Measurements from ENCODE around the gene GABBR2.
"Not testable (repeated sequence)": the region's sequence is repeated elsewhere in the genome, so short reads cannot be mapped to it uniquely, and the experiment has no call there.

The GABBR2 gene

GRCh38 chr9:98465799-98466198, 242.9 kb downstream of the GABBR2 start:
- no peak for DNase-seq

- not testable (repeated sequence) for DNase-seq
These were observed 244.5 kb downstream of the GABBR2 start for GRCh38 chr9:98464156-98464690.

GRCh38 chr9:98462310-98462709, 246.4 kb downstream of the GABBR2 start:
- no peak for DNase-seq

DNA sequence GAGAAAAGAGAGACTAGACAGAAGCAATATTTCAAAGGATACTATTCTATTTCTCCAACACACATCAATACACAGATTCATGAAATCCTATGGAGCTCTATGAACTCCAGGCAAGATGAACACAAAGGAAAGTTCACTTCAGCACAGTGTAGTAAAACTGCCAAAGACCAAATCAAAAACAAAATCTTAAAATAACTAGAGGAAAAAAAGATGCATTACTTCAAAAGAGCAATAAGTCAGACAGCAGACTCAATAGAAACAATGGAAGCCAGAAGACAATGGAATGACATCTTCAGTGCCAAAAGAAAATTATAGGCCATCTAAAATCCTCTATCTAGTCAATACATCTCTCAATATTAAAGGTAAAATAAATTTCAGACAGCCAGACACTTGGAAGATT, 248.0 kb downstream of the GABBR2 start:
- no peak for DNase-seq

DNA sequence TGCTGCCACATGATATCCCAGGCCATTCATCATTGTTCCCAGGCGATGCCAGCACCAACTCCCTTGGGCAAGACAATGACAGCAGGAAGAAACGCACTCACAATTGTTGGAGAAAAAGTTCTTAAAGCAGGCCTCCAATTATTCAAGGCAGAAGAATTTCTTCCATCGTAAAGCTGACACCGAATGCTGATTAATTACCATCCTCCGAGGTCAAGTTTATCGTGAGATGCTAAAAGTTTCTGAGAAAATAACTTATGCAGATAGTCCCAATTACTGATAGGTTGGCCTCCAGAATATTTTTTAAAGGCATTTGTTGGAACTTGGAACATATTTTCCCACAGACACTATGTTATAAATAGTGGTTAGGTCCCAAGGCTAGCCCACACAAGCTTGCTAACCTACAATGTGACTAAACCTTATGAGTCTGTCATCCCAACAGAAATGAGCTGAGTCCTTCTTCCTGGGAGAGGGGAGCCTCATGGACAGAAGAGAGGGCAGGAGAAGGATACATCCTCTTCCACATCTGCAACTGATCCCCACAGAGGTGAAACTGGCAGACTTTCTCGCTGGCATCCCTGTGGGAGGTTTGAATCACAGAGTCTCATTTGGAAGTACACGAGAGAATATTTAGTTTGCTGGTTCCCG, 250.9 kb downstream of the GABBR2 start:
- no peak for DNase-seq

GRCh38 chr9:98456156-98456613, 252.6 kb downstream of the GABBR2 start:
- DNase-seq = no peak

- DNase-seq = no peak
These were observed 253.2 kb downstream of the GABBR2 start for GRCh38 chr9:98455256-98456155.

DNA sequence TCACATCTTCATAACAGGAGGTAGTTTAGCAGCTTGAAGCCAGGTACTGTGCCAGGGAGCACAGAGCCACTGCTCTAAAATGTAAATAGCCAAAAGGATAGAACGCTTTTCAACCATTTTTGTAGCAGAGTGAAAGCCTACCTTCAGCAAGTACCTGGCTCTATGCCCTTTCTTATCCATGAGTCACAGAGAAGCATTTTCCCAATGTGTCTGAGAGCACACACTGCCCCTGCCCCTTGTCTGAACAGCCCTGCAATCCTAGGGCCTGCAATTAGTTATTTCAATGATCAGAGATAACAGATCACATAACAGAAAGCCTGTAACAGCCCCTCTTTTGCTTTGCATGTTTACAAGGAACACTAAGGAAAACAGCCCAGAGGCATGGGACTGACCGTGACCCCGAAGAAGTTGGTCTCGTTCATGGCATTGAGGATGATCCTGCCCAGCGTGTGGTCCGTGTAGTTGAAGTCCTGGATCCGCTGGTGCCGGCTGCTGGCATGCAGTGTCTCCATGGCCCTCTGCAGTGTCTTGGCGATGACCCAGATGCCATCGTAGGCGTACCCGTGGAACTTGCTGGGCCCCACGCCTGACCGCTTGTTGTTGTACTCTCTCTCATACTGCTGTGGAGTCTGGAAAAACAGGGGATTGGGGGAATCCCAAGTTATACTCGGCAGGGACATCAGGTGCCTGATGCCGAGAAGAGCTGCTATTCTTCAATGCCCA, 255.0 kb downstream of the GABBR2 start:
- DNase-seq = no peak

DNA sequence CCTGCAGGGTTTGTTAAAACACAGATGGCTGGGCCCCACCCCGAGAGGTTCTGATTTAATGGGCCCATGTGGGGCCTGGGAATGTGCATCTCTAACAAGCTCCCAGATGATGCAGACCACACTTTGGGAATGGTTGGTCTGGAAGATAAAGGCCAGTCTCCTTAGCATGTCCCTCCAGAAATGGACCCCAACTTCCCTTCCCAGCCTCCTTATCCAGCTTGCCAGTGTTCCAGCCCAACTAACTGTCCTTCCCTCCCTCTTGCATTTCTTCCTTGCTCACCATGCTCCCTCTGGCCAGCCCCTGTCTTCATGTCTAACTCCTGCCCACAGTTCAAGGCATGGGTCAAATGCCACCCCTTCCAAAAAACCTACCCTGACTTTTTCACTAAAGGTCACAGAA, 257.2 kb downstream of the GABBR2 start:
- no peak for DNase-seq

DNA sequence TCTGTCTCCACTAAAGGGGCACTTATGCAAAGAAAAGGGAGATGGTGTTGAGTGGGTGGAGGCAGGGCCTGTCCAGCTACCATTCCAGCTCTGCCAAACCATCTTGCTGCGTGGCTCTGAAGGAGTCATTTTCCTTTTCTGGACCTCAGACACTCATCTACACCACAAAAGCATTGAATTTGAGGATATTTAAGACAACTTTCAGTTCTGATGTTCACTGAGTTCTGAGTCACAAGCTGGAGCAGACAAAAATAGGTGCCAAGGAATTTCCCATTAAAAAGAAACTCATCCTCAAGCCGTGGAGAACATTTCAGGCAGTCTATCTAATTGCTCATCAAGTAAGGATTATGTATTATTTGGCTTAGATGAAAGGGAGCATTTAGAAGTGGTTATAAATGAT, 258.2 kb downstream of the GABBR2 start:
- DNase-seq = no peak

DNA sequence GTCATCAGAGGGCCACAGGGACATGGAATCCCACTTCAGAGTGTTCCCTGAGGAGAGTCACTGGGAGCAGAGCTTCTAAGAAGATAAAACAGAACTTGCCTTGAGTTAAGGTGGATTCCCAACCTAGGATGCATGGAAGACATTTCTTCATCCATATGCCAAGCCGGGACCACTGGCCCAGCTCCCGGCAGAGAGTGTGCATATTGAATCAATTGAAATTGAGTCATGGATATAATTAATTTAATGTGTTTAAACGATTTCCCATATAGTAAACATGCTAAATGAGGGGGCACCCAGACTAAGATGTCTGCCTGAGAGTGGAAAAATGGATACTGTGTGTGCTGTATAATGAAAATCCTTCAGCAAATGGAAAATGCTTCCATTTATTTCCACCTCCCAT, 258.9 kb downstream of the GABBR2 start:
- DNase-seq = no peak

DNA sequence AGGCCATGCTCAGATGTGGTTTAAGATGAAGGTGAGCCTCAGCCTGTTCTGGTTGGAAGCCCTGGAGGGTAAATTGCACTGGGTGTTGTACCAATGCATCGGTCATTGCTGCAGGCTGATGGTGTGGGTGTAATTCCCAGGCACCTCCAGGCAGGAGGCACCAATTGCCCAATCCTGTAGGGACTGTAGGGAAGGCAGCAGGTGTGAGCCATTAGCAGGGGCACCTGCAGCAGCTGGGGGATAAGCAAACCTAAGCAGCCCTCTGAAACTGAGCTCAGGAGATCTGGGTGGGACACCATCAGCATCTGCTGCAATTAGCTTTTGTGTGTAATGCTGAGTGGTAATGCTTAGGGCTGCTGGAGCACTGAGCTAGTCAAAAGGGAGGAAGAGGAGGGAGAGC, 263.2 kb downstream of the GABBR2 start:
- DNase-seq = no peak

- DNase-seq = no peak
These were observed 264.1 kb downstream of the GABBR2 start for GRCh38 chr9:98444601-98445000.

- no peak for DNase-seq
These were observed 266.2 kb downstream of the GABBR2 start for GRCh38 chr9:98442541-98442940.

- DNase-seq = no peak
These were observed 266.6 kb downstream of the GABBR2 start for GRCh38 chr9:98442114-98442513.

DNA sequence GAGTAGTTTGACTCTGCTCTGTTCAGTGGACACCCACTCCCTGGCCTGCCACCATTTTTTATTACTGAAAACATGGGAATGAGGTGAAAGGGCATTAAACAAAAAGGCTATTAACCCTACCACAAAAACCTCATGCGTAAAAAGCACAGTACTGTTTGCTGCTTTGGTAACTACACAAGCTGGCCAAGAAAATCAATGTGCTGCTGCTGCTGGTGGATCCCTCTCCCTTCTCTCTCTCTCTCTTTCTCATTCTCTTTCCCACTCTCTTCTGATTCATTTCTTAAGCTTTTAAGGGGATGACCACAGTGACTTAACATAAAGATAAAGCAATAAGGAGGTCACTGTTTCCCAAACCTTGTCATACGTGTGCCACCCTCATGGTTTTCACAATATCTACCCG, 270.1 kb downstream of the GABBR2 start:
- no peak for DNase-seq

- DNase-seq = no peak
These were observed 271.2 kb downstream of the GABBR2 start for GRCh38 chr9:98437458-98438034.

- no peak for DNase-seq
These were observed 275.8 kb downstream of the GABBR2 start for GRCh38 chr9:98432960-98433359.

GRCh38 chr9:98432134-98432533, 276.6 kb downstream of the GABBR2 start:
- DNase-seq = no peak

GRCh38 chr9:98430535-98431292, 278.0 kb downstream of the GABBR2 start:
- DNase-seq = no peak

DNA sequence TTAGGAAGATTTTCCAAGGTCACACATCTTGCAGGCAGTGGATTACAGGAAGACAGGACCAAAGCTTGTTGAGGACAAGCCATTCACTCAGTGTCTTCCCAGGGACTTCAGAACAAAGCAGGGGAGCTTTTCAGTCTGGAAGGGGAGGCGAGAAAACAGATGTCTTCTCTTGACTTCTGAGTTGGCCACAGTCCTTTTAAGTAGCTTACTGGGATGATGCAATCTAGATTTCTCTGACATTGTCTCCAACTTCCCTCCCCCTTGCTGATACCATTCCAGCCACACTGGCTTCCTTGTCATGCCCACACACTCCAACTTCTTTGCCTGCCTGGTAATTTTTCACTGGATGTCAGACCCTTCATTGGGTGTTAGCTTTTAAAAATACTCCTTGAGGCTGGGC, 279.1 kb downstream of the GABBR2 start:
- DNase-seq = no peak

- DNase-seq = no peak
These were observed 280.3 kb downstream of the GABBR2 start for GRCh38 chr9:98428454-98428853.
